Stimulated activated CD8-positive, alpha-beta memory T cell treated with anti-CD3 and anti-CD28 coated beads, Interleukin-15, amount 100 ng/mL, for 24 hours (primary cell): Measurements from ENCODE around the gene ZDHHC13.

ENCODE experiments used
- DNase-seq: peaks from one replicate; pipeline ENCODE4 v3.0.0-alpha.2; 2020; ENCODE audit warnings: low read depth

The ZDHHC13 gene

GRCh38 chr11:19116971-19117759 is at the start of gene ZDHHC13:
TSS of gene ZDHHC13 (plus strand) at chr11:19117168. CDS start at chr11:19117250, 82 bp downstream.
- peak; percentile 89 for DNase-seq

- DNase-seq, result peak; percentile 21
These were observed 45.7 kb upstream of the ZDHHC13 start for GRCh38 chr11:19071255-19071654.

GRCh38 chr11:19072464-19072863 is 44.5 kb upstream of the ZDHHC13 start:
- no peak for DNase-seq

GRCh38 chr11:19073454-19074415 is 43.2 kb upstream of the ZDHHC13 start:
- DNase-seq, result no peak

- DNase-seq, result no peak
These were observed 41.3 kb upstream of the ZDHHC13 start for GRCh38 chr11:19075636-19076035.

GRCh38 chr11:19076744-19077589 is 40.0 kb upstream of the ZDHHC13 start:
- peak; percentile 32 for DNase-seq

- DNase-seq, result no peak
These were observed 39.0 kb upstream of the ZDHHC13 start for GRCh38 chr11:19077965-19078364.

- no peak for DNase-seq
These were observed 37.1 kb upstream of the ZDHHC13 start for GRCh38 chr11:19079643-19080440.

GRCh38 chr11:19080579-19080993 is 36.4 kb upstream of the ZDHHC13 start:
- no peak for DNase-seq

GRCh38 chr11:19083166-19083565 is 33.8 kb upstream of the ZDHHC13 start:
- no peak for DNase-seq

- no peak for DNase-seq
These were observed 32.2 kb upstream of the ZDHHC13 start for GRCh38 chr11:19084661-19085315.

GRCh38 chr11:19087658-19088057 is 29.3 kb upstream of the ZDHHC13 start:
- no peak for DNase-seq

- DNase-seq, result no peak
These were observed 28.2 kb upstream of the ZDHHC13 start for GRCh38 chr11:19088791-19089190.

GRCh38 chr11:19089421-19089820 is 27.5 kb upstream of the ZDHHC13 start:
- DNase-seq, result no peak

GRCh38 chr11:19091366-19091765 is 25.6 kb upstream of the ZDHHC13 start:
- DNase-seq, result no peak

- no peak for DNase-seq
These were observed 24.6 kb upstream of the ZDHHC13 start for GRCh38 chr11:19092342-19092741.

GRCh38 chr11:19092850-19093249 is 24.1 kb upstream of the ZDHHC13 start:
- no peak for DNase-seq

- DNase-seq, result no peak
These were observed 23.0 kb upstream of the ZDHHC13 start for GRCh38 chr11:19093976-19094375.

GRCh38 chr11:19094859-19095258 is 22.1 kb upstream of the ZDHHC13 start:
- no peak for DNase-seq

- no peak for DNase-seq
These were observed 17.9 kb upstream of the ZDHHC13 start for GRCh38 chr11:19099093-19099492.

GRCh38 chr11:19100885-19101284 is 16.1 kb upstream of the ZDHHC13 start:
- DNase-seq, result no peak
